T-helper 9 cell (primary cell): ENCODE measurements around the gene TIE1.

Source experiments
- DNase-seq: peaks from one replicate; pipeline ENCODE4 v3.0.0-alpha.2; 2020
- total RNA-seq, 2 donors: gene quantifications; one replicate each; lab custom pipeline; 2026; lab: John Stamatoyannopoulos, UW

TIE1 gene
- total RNA-seq: 0.07 to 0.24 reads per million in 2 donors

DNA sequence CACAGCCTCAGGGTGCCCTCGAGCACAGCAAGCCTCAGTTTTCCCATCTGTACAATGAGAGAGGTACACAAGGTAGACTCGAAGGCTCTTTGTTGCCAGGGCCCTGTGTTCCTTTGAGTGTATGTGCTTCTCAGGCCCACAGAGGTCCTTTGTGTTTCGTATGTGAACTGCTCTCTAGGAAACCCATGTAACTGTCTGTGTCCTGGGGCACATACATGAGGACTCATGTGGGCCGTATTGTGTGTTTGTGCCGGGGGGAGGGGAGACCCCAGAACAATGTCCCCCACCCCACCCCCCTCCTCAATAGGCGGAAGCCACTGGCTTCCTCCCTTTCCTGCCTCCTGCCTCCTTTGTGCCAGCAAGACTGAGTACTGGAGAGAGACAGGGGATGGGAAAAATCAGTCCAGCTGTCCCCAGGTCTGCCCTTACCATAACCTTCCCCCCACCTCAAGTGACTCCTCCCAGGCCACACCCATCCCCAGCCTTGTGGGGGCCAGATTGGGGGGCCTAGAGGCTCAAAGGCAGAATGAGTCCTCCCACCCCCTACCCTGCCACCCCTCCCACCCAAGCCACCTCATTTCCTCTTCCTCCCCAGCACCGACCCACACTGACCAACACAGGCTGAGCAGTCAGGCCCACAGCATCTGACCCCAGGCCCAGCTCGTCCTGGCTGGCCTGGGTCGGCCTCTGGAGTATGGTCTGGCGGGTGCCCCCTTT is at the start of gene TIE1:
Gene TIE1 (plus strand): TSS at position 605 of the 717 bp plus-strand sequence. CDS start 90 bp downstream, at position 695.
- DNase-seq: no peak

DNA sequence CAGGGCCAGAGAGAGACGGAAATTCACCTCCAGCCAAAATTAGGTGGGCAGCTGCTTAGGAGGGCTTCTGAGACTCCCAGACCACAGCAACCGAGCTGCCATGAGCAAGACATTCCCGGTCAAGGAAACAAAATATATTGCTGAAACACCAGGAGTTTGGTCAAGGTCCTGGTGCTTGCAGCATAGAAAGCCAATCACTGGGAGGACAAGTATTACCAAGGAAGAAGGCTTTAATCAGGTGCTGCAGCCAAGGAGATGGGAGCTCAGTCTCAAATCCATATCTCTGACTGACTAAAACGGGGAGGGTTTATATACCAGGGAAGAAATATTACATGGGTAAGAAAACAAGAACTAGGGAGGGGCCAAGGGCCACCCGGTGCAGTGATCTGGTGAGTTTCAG is 49.8 kb upstream of the TIE1 start:
- no peak for DNase-seq

DNA sequence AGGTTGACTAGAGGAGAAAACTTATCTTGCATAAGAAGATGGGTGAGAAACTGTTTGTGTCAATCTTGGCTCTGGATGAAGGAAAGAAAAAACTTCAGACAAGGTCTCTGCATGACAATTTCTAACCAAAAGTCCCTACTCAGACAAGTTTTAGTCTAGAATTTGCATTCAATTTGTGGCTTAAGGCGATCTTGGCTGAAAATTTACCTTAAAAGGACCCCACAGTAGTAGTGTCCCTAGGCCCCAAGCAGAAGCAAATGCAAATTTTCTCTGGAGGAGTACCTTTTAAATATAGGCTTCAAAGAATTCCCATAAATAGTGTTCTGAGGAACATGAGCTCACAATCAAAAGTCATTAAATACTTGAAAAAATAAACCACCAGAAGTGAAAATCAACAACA is 48.6 kb upstream of the TIE1 start:
- DNase-seq: no peak

DNA sequence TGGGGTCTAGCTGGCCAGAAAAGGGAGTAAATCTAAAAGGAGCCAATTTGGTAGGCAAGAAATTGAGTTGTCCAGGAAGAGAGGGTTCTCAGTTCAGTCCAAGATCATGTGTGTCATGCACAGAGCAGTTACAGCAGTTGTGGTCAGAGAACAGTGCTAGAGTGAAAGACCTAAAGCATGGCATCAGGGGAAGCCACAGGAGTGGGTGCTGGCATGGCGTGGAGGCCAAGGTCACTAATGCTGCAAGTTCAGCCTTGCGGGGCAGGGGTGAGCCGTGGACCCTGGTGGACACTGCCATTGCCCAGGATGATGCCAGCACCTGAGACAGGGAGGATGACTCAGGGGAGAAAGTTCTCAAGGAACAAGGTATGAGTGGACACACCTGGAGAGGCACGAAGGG is 47.6 kb upstream of the TIE1 start:
- DNase-seq: no peak

DNA sequence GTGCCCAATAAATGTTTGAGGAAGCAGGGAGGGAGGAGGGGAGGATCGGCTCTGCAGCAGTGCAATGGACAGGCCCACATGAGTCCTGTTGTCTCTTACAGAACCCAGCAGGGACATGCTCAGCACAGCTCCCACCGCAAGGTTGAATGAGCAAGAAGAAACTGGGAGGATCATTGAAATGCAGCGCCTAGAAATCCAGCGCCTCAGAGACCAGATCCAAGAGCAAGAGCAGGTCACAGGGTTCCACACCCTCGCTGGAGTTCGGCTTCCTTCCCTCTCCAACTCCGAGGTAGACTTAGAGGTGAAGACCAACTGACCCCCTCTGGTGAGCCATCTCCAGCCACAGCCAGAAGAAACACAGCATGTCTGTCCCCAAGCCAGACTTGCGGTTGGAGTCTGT is 46.9 kb upstream of the TIE1 start:
- DNase-seq: no peak

DNA sequence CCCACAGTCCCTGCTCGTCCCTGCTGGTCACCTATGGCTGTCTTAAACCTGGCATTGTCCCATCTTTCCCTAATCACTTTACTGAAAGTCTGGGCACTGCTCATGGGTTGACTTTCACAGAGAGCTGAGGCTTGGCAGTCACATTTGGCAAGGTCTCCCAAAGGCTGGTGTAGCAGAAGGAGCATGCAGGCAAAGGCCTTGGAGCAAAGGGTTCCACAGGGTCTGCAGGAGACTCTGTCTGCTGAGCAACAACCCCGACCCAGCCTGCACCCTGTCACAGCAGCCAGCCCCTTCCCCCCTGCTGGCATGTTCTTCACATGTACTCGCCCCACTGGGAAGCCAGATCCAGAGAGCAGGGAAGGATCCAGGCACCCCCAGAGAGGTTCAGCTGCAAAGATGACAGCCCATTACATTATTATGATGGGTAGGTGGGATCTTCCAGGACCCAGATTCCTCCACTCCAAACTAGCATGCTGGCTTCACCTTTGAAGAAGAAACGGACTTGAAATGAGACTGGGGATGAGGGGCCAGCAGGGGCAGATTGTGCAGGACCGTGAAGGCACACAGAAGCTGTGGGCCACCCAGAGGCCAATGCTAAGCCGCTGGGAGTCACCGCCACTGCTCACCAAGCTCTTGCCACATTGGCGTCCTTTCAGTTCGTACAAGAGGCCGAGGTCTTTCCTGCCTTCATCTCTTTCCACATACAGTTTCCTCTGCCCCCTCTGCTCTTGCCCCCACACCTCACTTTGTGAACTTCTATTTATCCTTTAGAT is 45.2 kb upstream of the TIE1 start:
- no peak for DNase-seq

DNA sequence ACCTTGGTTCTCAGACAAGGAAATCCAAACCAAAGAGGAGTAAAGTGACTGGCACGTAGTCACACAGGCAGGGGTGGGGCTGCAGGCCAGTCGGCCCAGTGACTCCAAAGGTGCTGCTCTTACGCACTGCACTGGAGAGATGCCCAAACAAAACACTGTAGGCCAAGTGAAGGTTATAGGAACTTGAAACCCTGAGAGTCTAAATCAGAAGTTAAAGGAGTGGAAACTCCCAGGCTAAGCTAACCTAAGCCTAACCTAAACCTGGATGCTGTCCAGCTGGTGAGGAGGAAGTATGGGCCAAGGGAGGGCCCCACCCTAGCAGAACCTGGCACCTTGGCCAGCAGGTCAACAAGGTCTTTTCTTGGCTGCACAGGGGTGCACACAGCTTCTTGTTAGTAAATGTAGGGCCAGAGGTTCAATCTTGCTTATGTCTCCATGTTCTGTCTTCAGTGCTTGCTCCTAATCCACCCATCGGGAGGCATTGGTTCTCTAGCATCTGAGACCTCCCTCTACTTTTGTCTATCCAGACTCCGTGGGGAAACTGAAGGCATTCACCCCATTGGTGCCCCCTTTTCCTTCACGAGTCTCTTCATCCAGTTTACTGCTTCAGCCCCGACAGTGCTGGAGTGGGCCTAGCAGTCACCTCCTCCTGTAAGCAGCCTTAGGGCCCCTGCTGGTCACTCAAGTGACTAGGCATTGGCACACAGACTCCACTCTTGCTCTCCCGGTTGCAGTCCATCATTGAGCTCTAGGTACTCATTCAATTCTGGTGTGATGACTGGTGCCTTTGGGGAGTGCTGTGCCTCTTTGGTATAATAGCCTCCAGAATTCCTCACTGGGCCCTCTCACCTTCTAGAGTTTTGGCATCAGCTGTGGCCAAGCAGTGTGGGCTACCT is 43.9 kb upstream of the TIE1 start:
- no peak for DNase-seq

DNA sequence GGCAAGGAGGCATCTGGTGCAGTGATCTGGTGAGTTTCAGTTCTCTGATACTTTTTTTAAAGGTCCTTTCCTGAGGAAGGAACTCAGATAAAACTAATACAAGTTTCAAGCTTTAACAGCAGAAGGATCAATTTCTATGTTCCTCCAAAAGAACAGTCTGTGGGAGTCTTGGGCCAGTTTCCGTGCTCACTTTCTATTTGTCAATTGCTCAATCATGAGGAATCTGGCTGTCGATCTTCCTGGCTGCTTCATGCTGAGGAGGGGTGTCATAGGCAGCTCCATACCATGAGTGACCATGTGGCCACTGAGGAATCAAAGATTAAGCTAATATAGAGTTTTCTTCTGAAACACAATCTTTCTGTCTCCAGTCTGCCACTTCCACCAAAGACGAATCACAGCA is 42.4 kb upstream of the TIE1 start:
- DNase-seq: no peak

DNA sequence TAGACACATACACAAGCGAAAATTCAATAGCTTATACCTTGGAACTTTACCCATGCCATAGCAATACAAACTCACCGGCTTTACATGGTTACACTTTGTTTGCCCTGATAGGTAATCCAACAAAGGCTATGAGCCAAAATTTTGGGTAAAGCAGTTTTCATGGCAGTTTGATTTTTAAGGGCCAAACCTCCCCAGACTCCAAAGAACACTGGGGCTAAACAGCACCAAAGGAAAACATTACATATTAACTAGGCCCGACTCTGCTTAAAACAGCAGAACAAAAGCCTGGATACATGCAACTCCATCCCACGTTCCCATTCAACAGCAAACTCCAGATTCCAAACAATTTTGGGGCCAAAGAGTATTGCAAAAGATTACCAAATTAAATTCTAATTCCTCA is 35.4 kb upstream of the TIE1 start:
- no peak for DNase-seq

DNA sequence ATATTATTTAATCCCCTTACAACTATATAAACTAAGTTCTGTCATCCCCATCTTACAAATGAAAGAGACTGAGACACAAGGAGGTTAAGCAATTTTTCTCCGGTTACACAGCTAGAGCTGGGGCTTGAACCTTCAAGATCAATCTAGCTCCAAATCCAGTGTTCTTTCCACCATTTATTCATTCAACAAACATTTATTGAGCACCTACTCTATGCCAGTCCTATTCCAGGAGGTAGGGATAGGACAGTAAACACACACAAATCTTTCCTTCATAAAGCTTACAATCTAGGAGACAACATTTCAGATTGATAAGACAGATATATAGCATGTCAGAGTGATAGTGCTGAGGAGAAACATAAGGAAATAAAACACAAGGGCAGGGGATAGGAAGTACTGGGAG is 33.9 kb upstream of the TIE1 start:
- DNase-seq: no peak

DNA sequence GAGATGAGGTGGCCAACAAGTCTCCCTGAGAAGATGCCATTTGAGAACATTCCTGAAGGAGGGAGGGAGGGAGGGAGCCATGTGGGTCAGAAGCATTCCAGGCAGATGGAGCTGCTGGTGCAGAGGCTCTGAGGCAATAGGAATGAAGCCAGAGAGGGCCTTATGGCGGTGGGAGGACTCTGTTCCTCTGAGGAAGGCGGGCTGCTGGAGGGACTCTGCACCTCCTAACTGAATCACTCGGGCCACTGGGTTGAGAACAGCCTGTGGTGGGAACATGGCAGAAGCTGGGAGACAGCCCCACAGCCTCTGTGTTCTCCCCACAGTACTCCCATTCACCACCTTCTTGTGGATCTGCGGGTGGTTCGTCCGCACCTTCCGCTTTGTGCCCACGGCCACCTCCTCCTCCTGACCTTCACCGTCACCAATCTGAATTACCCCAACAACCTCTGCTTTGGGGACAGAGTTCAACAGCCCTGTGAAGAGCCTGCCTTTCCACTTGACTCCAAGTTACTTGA is 33.4 kb upstream of the TIE1 start:
- no peak for DNase-seq

DNA sequence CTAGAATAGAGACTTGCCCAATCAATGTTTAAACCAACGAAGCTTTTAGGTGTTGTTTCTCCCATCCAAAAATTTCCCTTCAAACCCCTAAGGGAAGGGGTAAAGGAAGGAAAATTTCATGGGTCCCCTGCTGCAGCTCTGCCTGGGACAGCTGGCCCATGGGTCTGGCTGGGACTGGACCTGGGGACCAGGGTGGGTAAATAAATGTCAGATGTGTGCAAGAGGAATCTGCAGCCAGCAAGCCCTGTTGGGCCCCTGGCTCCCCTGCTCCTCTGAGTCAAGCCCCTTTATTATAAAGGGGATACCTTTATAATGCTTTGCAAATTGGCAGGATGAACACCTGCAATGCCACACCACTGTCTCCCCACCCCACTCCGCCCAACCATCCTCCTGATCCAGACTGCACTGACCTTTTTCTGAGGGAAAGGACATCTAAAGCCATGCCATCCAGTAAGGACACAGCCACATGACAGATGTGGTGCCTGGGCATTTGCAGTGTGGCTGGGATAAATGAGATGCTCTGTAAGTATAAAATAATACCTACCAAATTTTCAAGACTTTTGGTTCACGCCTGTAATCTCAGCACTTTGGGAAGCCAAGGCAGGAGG is 32.9 kb upstream of the TIE1 start:
- no peak for DNase-seq

DNA sequence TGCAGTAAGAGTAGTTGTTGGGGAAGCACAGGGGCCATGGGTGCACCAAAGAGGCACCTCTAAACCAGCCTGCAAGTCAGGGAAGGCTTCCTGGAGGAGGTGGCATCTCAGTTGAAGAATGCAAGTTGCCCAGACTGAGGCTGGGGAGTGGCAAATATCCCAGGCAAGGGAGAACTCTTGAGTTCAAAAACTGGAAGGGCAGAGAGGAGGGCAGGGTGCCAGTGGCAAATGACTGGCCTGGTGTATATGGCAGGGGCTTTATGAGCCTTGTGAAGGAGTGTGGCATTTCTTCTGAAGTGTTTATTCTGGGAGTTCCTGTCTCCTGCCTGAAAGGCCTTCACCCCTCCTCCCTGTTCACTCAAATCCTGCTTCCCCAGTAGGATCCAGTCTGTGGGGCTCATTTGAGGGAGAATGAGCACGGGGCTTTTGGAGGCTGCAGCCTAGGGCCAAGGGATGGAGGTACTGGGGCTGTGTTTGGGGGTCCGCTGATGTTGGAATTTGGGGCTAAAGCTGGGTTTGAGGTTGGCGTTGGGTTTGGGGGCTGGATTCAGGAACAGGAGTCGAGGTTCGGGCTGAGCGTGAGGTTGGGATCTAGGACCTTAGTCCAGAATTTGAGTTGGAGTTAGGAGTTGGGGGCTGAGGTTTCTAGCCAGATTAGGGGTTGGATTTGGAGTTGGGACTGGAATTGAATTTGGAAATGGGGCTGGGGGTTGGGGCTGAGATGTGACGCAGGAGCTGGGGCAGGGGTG is 31.0 kb upstream of the TIE1 start, which contains the start of gene TMEM125:
Gene TMEM125 (plus strand): TSS at position 357 of the 749 bp plus-strand sequence. CDS start 2,740 bp downstream, outside the sequence.
- DNase-seq: no peak

DNA sequence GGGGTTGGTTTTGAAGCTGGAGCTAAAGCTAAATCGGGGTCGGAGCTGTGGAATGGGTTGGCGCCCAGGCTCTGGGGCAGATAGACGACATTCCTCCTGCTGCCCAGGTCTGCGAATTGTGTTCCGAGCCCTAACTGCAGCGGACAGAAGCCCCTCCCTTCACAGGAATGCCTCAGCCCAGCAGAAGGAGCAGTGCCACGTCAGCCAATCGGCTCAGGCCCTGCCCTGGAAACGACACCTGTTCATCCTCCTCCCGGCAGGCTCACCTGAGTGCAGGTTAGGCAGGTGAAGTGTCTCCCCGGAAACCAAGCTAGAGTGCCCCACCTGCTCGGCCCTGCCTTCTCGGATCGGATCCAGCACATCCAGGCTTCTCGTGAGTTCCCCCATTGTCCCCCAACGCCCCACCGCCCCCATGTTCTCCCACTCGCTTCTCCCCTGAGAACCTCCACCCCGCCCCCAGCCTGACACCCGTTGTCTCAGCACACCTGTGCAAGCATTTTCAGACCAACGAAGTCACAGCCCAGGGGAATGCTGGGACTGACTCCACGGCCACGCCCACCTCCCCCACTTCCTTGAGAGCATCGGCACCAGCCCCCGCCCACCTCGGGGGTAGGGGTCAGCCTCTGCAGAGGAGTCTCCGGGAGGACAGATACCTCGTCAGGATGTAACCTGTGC is 30.2 kb upstream of the TIE1 start:
- DNase-seq: no peak

DNA sequence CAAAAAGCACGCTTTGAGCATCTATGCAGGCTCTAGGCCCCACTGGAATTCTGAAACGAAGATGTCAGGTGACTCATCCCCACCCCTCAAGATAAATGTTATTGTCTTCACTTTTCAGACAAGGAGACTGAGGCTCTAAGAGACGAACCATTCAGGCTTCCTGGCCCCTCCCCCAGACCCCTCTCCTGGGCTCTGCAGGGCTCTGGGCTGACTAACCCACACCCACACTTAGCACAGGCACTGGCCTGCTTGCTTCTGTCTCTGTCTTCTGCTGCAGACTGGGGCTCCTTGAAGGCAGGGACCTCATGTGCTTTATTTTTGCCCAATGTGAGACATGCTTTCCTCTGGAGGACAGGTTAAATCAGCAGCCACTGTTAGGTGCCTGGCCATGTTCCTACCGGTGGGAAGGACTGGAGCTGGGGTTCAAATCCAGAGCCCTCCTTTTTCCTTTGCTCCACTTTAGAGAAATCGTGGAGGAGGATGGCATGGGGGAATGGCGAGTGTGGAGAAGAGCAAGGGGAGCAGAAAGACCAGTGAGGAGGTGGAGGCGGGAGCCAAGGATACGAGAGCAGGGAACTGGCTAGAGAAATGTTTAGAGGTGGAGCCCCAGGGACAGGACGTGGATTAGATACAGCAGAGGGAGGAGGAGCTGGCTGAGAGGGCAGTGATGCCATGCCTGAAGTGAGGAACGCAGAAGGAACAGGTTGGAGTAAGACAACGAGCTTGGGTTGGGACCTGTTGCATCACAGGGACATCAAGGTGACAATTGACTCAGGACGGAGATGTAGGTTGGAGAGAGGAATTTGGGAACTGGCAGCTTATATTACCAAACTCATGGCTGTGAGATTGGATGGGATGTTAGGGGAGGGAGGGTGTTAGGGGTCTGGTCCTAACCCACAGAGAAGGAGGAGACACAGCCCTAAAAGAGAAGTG is 29.3 kb upstream of the TIE1 start:
- no peak for DNase-seq

DNA sequence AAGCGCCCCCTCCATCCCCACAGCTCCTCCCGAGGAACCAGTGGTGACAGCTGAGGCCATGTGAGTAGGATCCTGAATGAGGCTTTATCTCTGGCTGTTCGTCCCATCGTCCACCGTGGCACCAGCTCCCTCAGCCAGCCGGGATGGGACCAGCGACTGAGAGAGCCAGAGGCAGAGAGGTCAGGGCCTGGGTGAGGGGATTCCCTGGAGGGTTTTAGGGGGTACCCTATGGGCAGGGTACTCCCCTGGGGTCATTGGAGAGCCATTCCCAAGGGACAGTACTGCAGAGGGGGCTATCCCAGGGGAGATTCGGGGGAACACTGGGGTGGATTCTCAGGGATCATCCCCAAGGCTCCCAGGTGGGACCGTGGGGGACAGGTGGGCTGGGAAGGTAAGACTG is 28.6 kb upstream of the TIE1 start:
- no peak for DNase-seq

DNA sequence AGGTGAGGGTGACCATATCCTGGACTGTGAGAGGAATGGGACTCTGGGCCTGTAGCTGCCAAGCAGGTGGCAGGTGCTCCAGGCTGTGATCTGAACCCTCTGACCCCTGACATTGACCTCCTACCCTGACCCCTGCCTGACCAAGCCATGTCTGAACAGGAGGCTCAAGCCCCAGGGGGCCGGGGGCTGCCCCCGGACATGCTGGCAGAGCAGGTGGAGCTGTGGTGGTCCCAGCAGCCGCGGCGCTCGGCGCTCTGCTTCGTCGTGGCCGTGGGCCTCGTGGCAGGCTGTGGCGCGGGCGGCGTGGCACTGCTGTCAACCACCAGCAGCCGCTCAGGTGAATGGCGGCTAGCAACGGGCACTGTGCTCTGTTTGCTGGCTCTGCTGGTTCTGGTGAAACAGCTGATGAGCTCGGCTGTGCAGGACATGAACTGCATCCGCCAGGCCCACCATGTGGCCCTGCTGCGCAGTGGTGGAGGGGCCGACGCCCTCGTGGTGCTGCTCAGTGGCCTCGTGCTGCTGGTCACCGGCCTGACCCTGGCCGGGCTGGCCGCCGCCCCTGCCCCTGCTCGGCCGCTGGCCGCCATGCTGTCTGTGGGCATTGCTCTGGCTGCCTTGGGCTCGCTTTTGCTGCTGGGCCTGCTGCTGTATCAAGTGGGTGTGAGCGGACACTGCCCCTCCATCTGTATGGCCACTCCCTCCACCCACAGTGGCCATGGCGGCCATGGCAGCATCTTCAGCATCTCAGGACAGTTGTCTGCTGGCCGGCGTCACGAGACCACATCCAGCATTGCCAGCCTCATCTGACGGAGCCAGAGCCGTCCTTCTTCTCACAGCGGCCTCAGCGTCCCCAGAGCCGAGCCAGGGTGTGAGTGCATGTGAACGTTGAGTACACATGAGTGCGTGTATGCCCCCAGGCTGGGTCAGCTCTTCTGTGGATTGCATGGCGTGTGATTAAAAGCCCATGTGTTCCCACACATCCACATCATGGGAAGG is 27.9 kb upstream of the TIE1 start:
- no peak for DNase-seq

DNA sequence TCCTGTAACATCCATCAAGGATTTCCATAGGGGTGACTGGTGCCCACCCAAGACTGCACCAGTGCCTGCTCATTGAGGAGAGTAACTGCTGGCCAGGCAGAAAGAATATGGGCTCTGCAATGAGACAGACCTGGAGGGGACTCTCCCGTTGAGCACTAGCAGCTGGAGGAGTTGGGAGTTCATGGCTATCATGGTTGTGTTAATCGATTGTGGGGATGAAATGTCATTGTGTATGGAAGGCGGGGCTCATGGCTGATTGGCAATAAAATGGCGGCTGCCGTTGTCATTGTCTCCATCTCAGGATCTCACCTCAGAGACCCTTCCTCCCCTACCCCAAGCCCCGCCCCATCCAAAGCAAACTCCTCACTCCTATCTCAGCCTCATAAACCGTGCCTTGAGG is 27.1 kb upstream of the TIE1 start:
- no peak for DNase-seq
